IMR-90 (cell line): ENCODE data around the gene SUPT3H. TPM values are rescaled to one million over a fixed set of nuclear protein-coding genes. Genes with fewer than 3 reads are reported as not detected.

ENCODE experiments used
- ATAC-seq: fragments of 200-7000 bp; cut with Tn5 transposase; 2 replicates; pipeline ENCODE4 v1.9.1; 2020; ENCODE audit warnings: low read depth, mild to moderate bottlenecking, moderate library complexity
- BruUV-seq: library from RNA; stranded (reverse); fragments of 400-500 nt; replicated peaks from 2 replicates; lab custom pipeline; 2021; lab: Mats Ljungman, UMichigan
- CTCF ChIA-PET: fragments of 300-600 bp; formaldehyde crosslinking; extraction: SDS; loops from one replicate; lab custom pipeline; 2021; ENCODE audit warnings: antibody characterized with exemption; lab: Yijun Ruan, JAX
- POLR2A ChIA-PET: fragments of 300-600 bp; sonication (Branson Sonifier 250); formaldehyde crosslinking; loops from one replicate; lab custom pipeline; 2022; ENCODE audit warnings: antibody characterized with exemption; ENCODE audit not compliant: unreplicated experiment; lab: Charles Lee
- DNase-seq: peaks from one replicate; pipeline ENCODE4 v3.0.0; 2013
- H2AFZ ChIP-seq: replicated peaks from 2 replicates; pipeline ENCODE3; 2013; ENCODE audit warnings: low read length, mild to moderate bottlenecking; ENCODE audit not compliant: poor library complexity
- H2AK5ac ChIP-seq: 2 replicates; pipeline ENCODE4 v1.6.1; 2013; ENCODE audit warnings: low read depth, low read length, inconsistent platforms
- H2AK9ac ChIP-seq: replicated peaks from 2 replicates; pipeline ENCODE3; 2013; ENCODE audit warnings: mild to moderate bottlenecking, low read depth, low read length, moderate library complexity; ENCODE audit not compliant: poor library complexity
- H2BK120ac ChIP-seq: 2 replicates; pipeline ENCODE4 v1.6.1; 2013; ENCODE audit warnings: low read depth, low read length, inconsistent platforms
- H2BK15ac ChIP-seq: 3 replicates; pipeline ENCODE4 v1.6.1; 2013; ENCODE audit warnings: low read depth, low read length, inconsistent platforms
- H2BK20ac ChIP-seq: 2 replicates; pipeline ENCODE4 v1.6.1; 2013; ENCODE audit warnings: low read depth, mild to moderate bottlenecking, inconsistent platforms, low read length, moderate library complexity
- H2BK5ac ChIP-seq: 2 replicates; pipeline ENCODE4 v1.6.1; 2013; ENCODE audit warnings: mild to moderate bottlenecking, low read depth, low read length, inconsistent platforms; ENCODE audit not compliant: poor library complexity, severe bottlenecking
- H3K14ac ChIP-seq: replicated peaks from 2 replicates; pipeline ENCODE4 v1.6.1; 2013; ENCODE audit warnings: low read depth, low read length, inconsistent platforms
- H3K18ac ChIP-seq: 2 replicates; pipeline ENCODE4 v1.6.1; 2013; ENCODE audit warnings: low read depth, low read length, control low read depth
- H3K23ac ChIP-seq: 2 replicates; pipeline ENCODE4 v1.6.1; 2013; ENCODE audit warnings: low read depth, low read length, inconsistent platforms
- H3K27ac ChIP-seq: 2 replicates; pipeline ENCODE4 v1.5.1; 2013; ENCODE audit warnings: mild to moderate bottlenecking, control low read depth, low read length; ENCODE audit not compliant: insufficient read depth
- H3K27me3 ChIP-seq: 2 replicates; pipeline ENCODE4 v1.6.1; 2013; ENCODE audit warnings: low read length; ENCODE audit not compliant: control insufficient read depth, insufficient read depth
- H3K36me3 ChIP-seq: 2 replicates; pipeline ENCODE4 v1.6.1; 2013; ENCODE audit warnings: low read length, mixed read lengths; ENCODE audit not compliant: control insufficient read depth, insufficient read depth
- H3K4ac ChIP-seq: 2 replicates; pipeline ENCODE4 v1.6.1; 2013; ENCODE audit warnings: low read depth, low read length, inconsistent platforms
- H3K4me1 ChIP-seq: 2 replicates; pipeline ENCODE4 v1.6.1; 2013; ENCODE audit warnings: low read length, mixed read lengths; ENCODE audit not compliant: control insufficient read depth, insufficient read depth
- H3K4me2 ChIP-seq: 2 replicates; pipeline ENCODE4 v1.6.1; 2013; ENCODE audit warnings: low read depth, mild to moderate bottlenecking, control low read depth, low read length, moderate library complexity
- H3K4me3 ChIP-seq: 2 replicates; pipeline ENCODE4 v1.5.1; 2013; ENCODE audit warnings: low read depth, mild to moderate bottlenecking, control low read depth, low read length, moderate library complexity; ENCODE audit not compliant: insufficient read depth
- H3K56ac ChIP-seq: 2 replicates; pipeline ENCODE4 v1.6.1; 2013; ENCODE audit warnings: low read length, inconsistent platforms; ENCODE audit not compliant: insufficient read depth; ENCODE audit errors: extremely low read depth
- H3K79me1 ChIP-seq, 2 experiments: 2 replicates each; pipeline ENCODE4 v1.6.1; 2013; ENCODE audit warnings: low read length in 2 of 2, inconsistent platforms in 1 of 2, low read depth in 1 of 2
- H3K9ac ChIP-seq: 2 replicates; pipeline ENCODE4 v1.6.1; 2013; ENCODE audit warnings: low read depth, low read length, control low read depth
- H3K9me1 ChIP-seq: 2 replicates; pipeline ENCODE4 v1.6.1; 2013; ENCODE audit warnings: low read length, inconsistent platforms; ENCODE audit not compliant: insufficient read depth
- H3K9me3 ChIP-seq: 2 replicates; pipeline ENCODE4 v1.6.1; 2013; ENCODE audit warnings: low read length; ENCODE audit not compliant: control insufficient read depth, insufficient read depth
- H4K20me1 ChIP-seq: 2 replicates; pipeline ENCODE4 v1.6.1; 2013; ENCODE audit warnings: low read length, inconsistent platforms; ENCODE audit not compliant: insufficient read depth
- H4K5ac ChIP-seq: 2 replicates; pipeline ENCODE4 v1.6.1; 2013; ENCODE audit warnings: mild to moderate bottlenecking, low read depth, low read length, control low read depth
- H4K8ac ChIP-seq, 2 experiments: 2 replicates each; pipeline ENCODE4 v1.6.1; 2013; ENCODE audit warnings: low read depth in 2 of 2, low read length in 2 of 2, control low read depth in 1 of 2, inconsistent platforms in 1 of 2
- H4K91ac ChIP-seq: 2 replicates; pipeline ENCODE4 v1.6.1; 2013; ENCODE audit warnings: low read depth, low read length, inconsistent platforms; ENCODE audit not compliant: insufficient read depth
- BHLHE40 ChIP-seq: fragments of 150-350 bp; IDR thresholded peaks from 2 replicates; pipeline ENCODE4 v1.6.1; 2016; ENCODE audit warnings: mild to moderate bottlenecking, low read depth, low read length
- CEBPB ChIP-seq: IDR thresholded peaks from 2 replicates; pipeline ENCODE4 v1.6.1; 2012; ENCODE audit warnings: low read depth, low read length, improper control_type of control experiment
- CHD1 ChIP-seq: IDR thresholded peaks from 2 replicates; pipeline ENCODE4 v1.6.1; 2012; ENCODE audit warnings: low read depth, low read length, improper control_type of control experiment
- CTCF ChIP-seq: conservative IDR thresholded peaks from 2 replicates; pipeline ENCODE4 v1.5.1; 2012; ENCODE audit warnings: mild to moderate bottlenecking, low read depth, low read length, improper control_type of control experiment
- ELK1 ChIP-seq: fragments of 150-350 bp; IDR thresholded peaks from 2 replicates; pipeline ENCODE4 v1.6.1; 2016; ENCODE audit warnings: low read depth, mild to moderate bottlenecking, low read length, moderate library complexity, borderline replicate concordance
- FOS ChIP-seq: fragments of 150-350 bp; IDR thresholded peaks from 2 replicates; pipeline ENCODE4 v1.6.1; 2016; ENCODE audit warnings: low read depth, low read length
- MAFK ChIP-seq: IDR thresholded peaks from 2 replicates; pipeline ENCODE4 v1.6.1; 2012; ENCODE audit warnings: low read depth, low read length, improper control_type of control experiment
- MAZ ChIP-seq: IDR thresholded peaks from 2 replicates; pipeline ENCODE4 v1.6.1; 2012; ENCODE audit warnings: low read depth, mild to moderate bottlenecking, low read length, improper control_type of control experiment, moderate library complexity, borderline replicate concordance
- MXI1 ChIP-seq: IDR thresholded peaks from 2 replicates; pipeline ENCODE4 v1.6.1; 2012; ENCODE audit warnings: low read depth, mild to moderate bottlenecking, low read length, moderate library complexity, borderline replicate concordance
- NFE2L2 ChIP-seq: fragments of 150-350 bp; IDR thresholded peaks from 2 replicates; pipeline ENCODE4 v1.6.1; 2016; ENCODE audit warnings: low read depth, mild to moderate bottlenecking, low read length
- POLR2A ChIP-seq: IDR thresholded peaks from 2 replicates; pipeline ENCODE4 v1.6.1; 2012; ENCODE audit warnings: mild to moderate bottlenecking, low read depth, low read length
- RAD21 ChIP-seq: IDR thresholded peaks from 2 replicates; pipeline ENCODE4 v1.6.1; 2012; ENCODE audit warnings: low read length, improper control_type of control experiment
- RCOR1 ChIP-seq: IDR thresholded peaks from 2 replicates; pipeline ENCODE4 v1.6.1; 2012; ENCODE audit warnings: mild to moderate bottlenecking, low read length, improper control_type of control experiment; ENCODE audit not compliant: insufficient replicate concordance
- RFX5 ChIP-seq: IDR thresholded peaks from 2 replicates; pipeline ENCODE4 v1.8.0; 2012; ENCODE audit warnings: low read depth, mild to moderate bottlenecking, low read length, moderate library complexity
- SMC3 ChIP-seq: fragments of 150-350 bp; IDR thresholded peaks from 2 replicates; pipeline ENCODE4 v1.6.1; 2016; ENCODE audit warnings: low read depth, mild to moderate bottlenecking, antibody characterized with exemption, low read length, moderate library complexity
- USF2 ChIP-seq: fragments of 150-350 bp; IDR thresholded peaks from 2 replicates; pipeline ENCODE4 v1.6.1; 2017; ENCODE audit warnings: mild to moderate bottlenecking, antibody characterized with exemption, low read length, low read depth
- dilution Hi-C: fragments of 300-500 bp; cut with HindIII; formaldehyde crosslinking; loops from one replicate; pipeline ENCODE4 v1.14.3; 2018; ENCODE audit warnings: low sequenced_read_pairs; ENCODE audit not compliant: unreplicated experiment
- in situ Hi-C: fragments of 300-500 bp; cut with MboI; formaldehyde crosslinking; loops from 3 replicates; pipeline ENCODE4 v1.14.3; 2019; ENCODE audit warnings: low sequenced_read_pairs, inconsistent platforms, mixed read lengths
- intact Hi-C: fragments of 100-400 bp; cut with micrococcal nuclease; formaldehyde crosslinking; loops from 2 replicates; pipeline ENCODE4 v1.10.0; 2022
- polyA plus RNA-seq, 3 experiments: library from polyadenylated mRNA; depleted of rRNA; stranded (reverse); fragments of >200 nt; gene quantifications; 2 replicates each; pipeline ENCODE4 v1.2.3, GENCODE V29; 2012; ENCODE audit warnings: low replicate concordance in 1 of 3
- total RNA-seq: library from RNA; depleted of rRNA; stranded (reverse); fragments of >200 nt; gene quantifications from 2 replicates; pipeline ENCODE4 v1.2.3, GENCODE V29; 2012

Gene SUPT3H
- total and polyA plus RNA-seq, 2 of the 4 experiments (the other 2 are of a cell fraction) = 4.5 to 5.0 TPM

- Histone ChIP-seq H3K9ac (no peak overlapping the region), H4K20me1 (no peaks in the 10 kb centered on the region), H3K9me1 (no peaks in the 10 kb centered on the region), H3K14ac (no peak overlapping the region), H3K27me3 (no peaks in the 10 kb centered on the region), H4K91ac (no peak overlapping the region), H3K9me3 (no peaks in the 10 kb centered on the region), H3K4me2 (no peak overlapping the region), H3K18ac (no peak overlapping the region), H2BK120ac (no peak overlapping the region), H2BK5ac (no peak overlapping the region), H3K56ac (no peak overlapping the region), H2AFZ (no peak overlapping the region), H3K4ac (no peak overlapping the region), H4K5ac (no peak overlapping the region), H3K23ac (no peak overlapping the region), H2AK9ac (no peak overlapping the region), H2BK15ac (no peak overlapping the region), H3K79me1 (no peaks in the 10 kb centered on the region), H3K4me1 (no peaks in the 10 kb centered on the region), H3K36me3 (no peaks in the 10 kb centered on the region), H4K8ac (no peak overlapping the region), H2BK20ac (no peak overlapping the region), H3K4me3 (no peak overlapping the region), H3K27ac (no peak overlapping the region), H2AK5ac (no peak overlapping the region)
- intact Hi-C loops = no loop called here
- BruUV-seq = no TSS peak
- in situ Hi-C loops = no loop called here
- ChIA-PET POLR2A (no interaction called here), CTCF (interaction anchor here (1.1 kb wide), 1 partner anchor 13 kb away, joined by 3 read pairs; no protein-coding TSS in a partner anchor)
- TF ChIP-seq MAZ = no peak
- no peak for TF ChIP-seq NFE2L2
- no peak for TF ChIP-seq MXI1
- TF ChIP-seq POLR2A = no peak
- no peak for TF ChIP-seq RCOR1
- no peak for TF ChIP-seq USF2
- no peak for TF ChIP-seq SMC3
- no peak for TF ChIP-seq RAD21
- TF ChIP-seq MAFK = no peak
- TF ChIP-seq ELK1 = no peak
- no peak for TF ChIP-seq RFX5
- no peak for TF ChIP-seq CEBPB
- no peak for TF ChIP-seq CTCF
- TF ChIP-seq CHD1 = no peak
- TF ChIP-seq BHLHE40 = no peak
- TF ChIP-seq FOS = no peak
- DNase-seq (no peak), ATAC-seq (no peak)
- dilution Hi-C loops = no loop called here
Observed at GRCh38 chr6:44914141-44914540, 463.6 kb downstream of the SUPT3H start.
